ENCODE measurements around the gene ZNF609. TPM values are rescaled to one million over a fixed set of nuclear protein-coding genes. Genes with fewer than 3 reads are reported as not detected.

The ZNF609 gene
- total and polyA plus RNA-seq, 7 donors = 4.8 to 35.2 (median 29.6) TPM

- H3K9me3 ChIP-seq = no peaks in the 10 kb centered on the region
- H3K27ac ChIP-seq = peak overlapping the region; percentile 51 to 95 (median 57)
- TF ChIP-seq EP300 (IDR thresholded peaks at IDR 0.05) = no peak
- TF ChIP-seq POLR2A (IDR thresholded peaks at IDR 0.05) = no peak
- TF ChIP-seq CTCF (IDR thresholded peaks at IDR 0.05) = no peak
- TF ChIP-seq POLR2AphosphoS5 (IDR thresholded peaks at IDR 0.05) = no peak
- H3K27me3 ChIP-seq = no peaks in the 10 kb centered on the region
- DNase-seq = no peak
- intact Hi-C loops (cut with DNase I) = no loop called here
- no peak overlapping the region for H3K4me3 ChIP-seq
- H3K36me3 ChIP-seq = peaks cover 11 to 70% (median 30%) of the 10 kb centered on the region in 4 donors
- peaks cover 0 to 69% (median 56%) of the 10 kb centered on the region in 4 donors for H3K4me1 ChIP-seq
- WGBS, 2 donors = 89 to 91% methylated on average over 3 of the region's 3 CpGs
Observed at GRCh38 chr15:64688770-64689169, 228.4 kb downstream of the ZNF609 start.

- Histone ChIP-seq H3K27ac (peak overlapping the region; percentile 77 to 95 (median 88)), H3K9me3 (no peaks in the 10 kb centered on the region), H3K4me3 (no peak overlapping the region), H3K36me3 (peaks cover 11 to 66% (median 25%) of the 10 kb centered on the region in 4 donors), H3K27me3 (no peaks in the 10 kb centered on the region), H3K4me1 (peaks cover 0 to 81% (median 66%) of the 10 kb centered on the region in 4 donors)
- intact Hi-C loops (cut with DNase I) = loop anchor here (5.0 kb wide), 1 partner anchor 117 kb away; no protein-coding TSS in a partner anchor
- 66 to 79% methylated on average over 3 of the region's 3 CpGs for WGBS, 2 donors
- no peak for DNase-seq
- TF ChIP-seq POLR2AphosphoS5 (IDR thresholded peaks at IDR 0.05) (no peak), POLR2A (IDR thresholded peaks at IDR 0.05) (no peak), CTCF (IDR thresholded peaks at IDR 0.05) (no peak), EP300 (IDR thresholded peaks at IDR 0.05) (no peak)
Observed at GRCh38 chr15:64690008-64690407, 229.6 kb downstream of the ZNF609 start.

GRCh38 chr15:64690578-64691296, 230.4 kb downstream of the ZNF609 start:
- H3K4me1 ChIP-seq = peaks cover 0 to 84% (median 72%) of the 10 kb centered on the region in 4 donors
- TF ChIP-seq EP300 (IDR thresholded peaks at IDR 0.05) (no peak), CTCF (IDR thresholded peaks at IDR 0.05) (no peak), POLR2A (IDR thresholded peaks at IDR 0.05) (no peak), POLR2AphosphoS5 (IDR thresholded peaks at IDR 0.05) (no peak)
- peaks cover 11 to 58% (median 23%) of the 10 kb centered on the region in 4 donors for H3K36me3 ChIP-seq
- H3K27me3 ChIP-seq = no peaks in the 10 kb centered on the region
- no peak overlapping the region for H3K4me3 ChIP-seq
- H3K9me3 ChIP-seq = no peaks in the 10 kb centered on the region
- 83 to 86% methylated on average over 6 of the region's 6 CpGs for WGBS, 2 donors
- H3K27ac ChIP-seq = peak overlapping the region; percentile 77 to 95 (median 88)
- intact Hi-C loops (cut with DNase I) = loop anchor here (5.0 kb wide), 1 partner anchor 117 kb away; no protein-coding TSS in a partner anchor
- no peak for DNase-seq

GRCh38 chr15:64691896-64692565, 231.7 kb downstream of the ZNF609 start:
- H3K27me3 ChIP-seq = no peaks in the 10 kb centered on the region
- WGBS, 2 donors = 73 to 87% methylated on average over 9 of the region's 9 CpGs
- peaks cover 9 to 50% (median 21%) of the 10 kb centered on the region in 4 donors for H3K36me3 ChIP-seq
- H3K9me3 ChIP-seq = no peaks in the 10 kb centered on the region
- peak overlapping the region; percentile 77 to 95 (median 88) for H3K27ac ChIP-seq
- DNase-seq = no peak
- intact Hi-C loops (cut with DNase I) = loop anchor here (5.0 kb wide), 1 partner anchor 115 kb away; no protein-coding TSS in a partner anchor
- H3K4me3 ChIP-seq = no peak overlapping the region
- TF ChIP-seq POLR2A (IDR thresholded peaks at IDR 0.05) = no peak
- TF ChIP-seq CTCF (IDR thresholded peaks at IDR 0.05) = no peak
- peaks cover 0 to 89% (median 84%) of the 10 kb centered on the region in 4 donors for H3K4me1 ChIP-seq

All from sigmoid colon (tissue), 7 donors.